22Rv1 (cell line): Measurements from ENCODE around the gene SHMT2.

ENCODE experiments used
- H3K27ac ChIP-seq: fragments of 450-650 bp; 2 replicates; pipeline ENCODE4 v1.5.1; 2017
- CTCF ChIP-seq: fragments of 450-650 bp; IDR thresholded peaks from 2 replicates; pipeline ENCODE4 v1.5.1; 2017; ENCODE audit warnings: mild to moderate bottlenecking
- ZFX ChIP-seq: fragments of 450-650 bp; IDR thresholded peaks from 2 replicates; pipeline ENCODE4 v1.6.1; 2017; ENCODE audit warnings: antibody characterized with exemption, borderline replicate concordance

Gene SHMT2

GRCh38 chr12:57229634-57230380, at the start of gene SHMT2:
Gene SHMT2, plus strand, starts transcription at chr12:57229711. Its CDS starts 68 bp downstream, at chr12:57229779.
- no peak for TF ChIP-seq ZFX
- no peak for TF ChIP-seq CTCF
- H3K27ac ChIP-seq = peak within 1 kb of the TSS; percentile 100

- no peak overlapping the region for H3K27ac ChIP-seq
- TF ChIP-seq CTCF = no peak
- no peak for TF ChIP-seq ZFX
Measured at GRCh38 chr12:57180321-57180989, 49.1 kb upstream of the SHMT2 start.

GRCh38 chr12:57181072-57181471, 48.4 kb upstream of the SHMT2 start:
- TF ChIP-seq ZFX = no peak
- no peak for TF ChIP-seq CTCF
- H3K27ac ChIP-seq = no peak overlapping the region

GRCh38 chr12:57181561-57182155, 47.9 kb upstream of the SHMT2 start:
- H3K27ac ChIP-seq = no peak overlapping the region
- TF ChIP-seq ZFX = no peak
- TF ChIP-seq CTCF = no peak

- TF ChIP-seq CTCF (peak; percentile 98), ZFX (no peak)
- no peak overlapping the region for H3K27ac ChIP-seq
Measured at GRCh38 chr12:57182918-57183575, 46.5 kb upstream of the SHMT2 start.

- H3K27ac ChIP-seq = no peak overlapping the region
Measured at GRCh38 chr12:57183939-57184725, 45.4 kb upstream of the SHMT2 start.

More at GRCh38 chr12:57183939-57184725, 45.4 kb upstream of the SHMT2 start:
- TF ChIP-seq CTCF (no peak), ZFX (no peak)
